Measurements from ENCODE around the gene ZSWIM1.

The ZSWIM1 gene

DNA sequence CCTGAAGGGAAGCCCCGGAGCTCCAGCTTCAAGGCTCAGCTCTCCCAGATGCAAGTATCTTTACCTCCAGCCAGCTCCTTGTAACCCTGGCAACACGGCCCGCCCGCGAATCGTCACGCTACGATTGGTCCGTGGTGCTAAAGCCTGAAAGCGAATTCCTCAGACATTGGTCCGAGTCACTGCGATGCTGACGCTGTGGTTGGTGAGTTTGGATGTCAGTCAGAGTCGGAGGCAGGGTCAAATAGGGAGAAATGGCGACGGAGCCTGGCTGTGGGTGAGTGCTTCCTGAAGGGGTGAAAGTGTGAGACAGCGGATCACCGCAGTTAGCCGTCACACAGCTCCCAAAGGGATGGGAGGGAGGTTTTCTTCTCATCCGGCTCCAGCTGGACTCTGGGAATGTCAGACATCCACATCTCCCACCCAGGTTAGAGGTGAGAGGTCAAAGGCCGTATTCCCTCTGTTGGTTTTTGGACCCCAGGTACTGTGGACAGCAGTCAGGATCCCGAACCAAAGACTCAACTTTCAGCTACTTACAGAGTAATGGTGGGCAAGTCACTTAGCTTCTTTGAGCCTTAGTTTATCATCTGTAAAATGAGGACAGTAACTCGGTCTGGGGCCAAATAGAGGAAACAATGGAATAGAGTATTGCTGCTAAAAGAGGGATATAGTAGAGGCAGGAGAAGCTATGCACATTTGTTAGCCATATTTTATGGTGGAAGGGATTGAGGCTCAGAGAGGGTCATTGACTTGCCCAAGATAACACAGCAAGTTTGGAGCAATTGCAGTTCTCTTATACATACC lies at the start of gene ZSWIM1:
Gene ZSWIM1 (plus strand): TSS at position 240 of the 801 bp plus-strand sequence. CDS start 1,366 bp downstream, outside the sequence.
- DNase-seq (ENCODE audit: low read depth in 2 of 2), result peak; percentile 94 to 98

DNA sequence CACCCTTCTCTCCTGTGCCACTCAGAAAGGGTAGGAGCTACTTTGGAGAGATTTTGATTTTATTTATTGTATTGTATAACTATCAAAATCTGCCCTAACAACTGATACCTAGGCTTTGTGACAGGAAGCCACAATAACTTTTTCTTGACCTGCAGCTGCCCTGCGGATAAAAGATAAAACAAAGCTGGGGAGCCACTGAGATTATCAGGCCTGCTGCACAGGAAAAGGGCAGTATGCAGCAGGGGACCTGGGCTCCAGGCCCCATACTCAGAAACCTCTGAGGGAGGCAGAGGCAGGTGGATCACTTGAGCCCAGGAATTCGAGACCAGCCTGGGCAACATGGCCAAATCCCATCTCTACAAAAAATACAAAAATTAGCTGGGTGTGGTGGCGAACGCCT lies 48.4 kb upstream of the ZSWIM1 start:
- no peak for DNase-seq (ENCODE audit: low read depth in 2 of 2)

DNA sequence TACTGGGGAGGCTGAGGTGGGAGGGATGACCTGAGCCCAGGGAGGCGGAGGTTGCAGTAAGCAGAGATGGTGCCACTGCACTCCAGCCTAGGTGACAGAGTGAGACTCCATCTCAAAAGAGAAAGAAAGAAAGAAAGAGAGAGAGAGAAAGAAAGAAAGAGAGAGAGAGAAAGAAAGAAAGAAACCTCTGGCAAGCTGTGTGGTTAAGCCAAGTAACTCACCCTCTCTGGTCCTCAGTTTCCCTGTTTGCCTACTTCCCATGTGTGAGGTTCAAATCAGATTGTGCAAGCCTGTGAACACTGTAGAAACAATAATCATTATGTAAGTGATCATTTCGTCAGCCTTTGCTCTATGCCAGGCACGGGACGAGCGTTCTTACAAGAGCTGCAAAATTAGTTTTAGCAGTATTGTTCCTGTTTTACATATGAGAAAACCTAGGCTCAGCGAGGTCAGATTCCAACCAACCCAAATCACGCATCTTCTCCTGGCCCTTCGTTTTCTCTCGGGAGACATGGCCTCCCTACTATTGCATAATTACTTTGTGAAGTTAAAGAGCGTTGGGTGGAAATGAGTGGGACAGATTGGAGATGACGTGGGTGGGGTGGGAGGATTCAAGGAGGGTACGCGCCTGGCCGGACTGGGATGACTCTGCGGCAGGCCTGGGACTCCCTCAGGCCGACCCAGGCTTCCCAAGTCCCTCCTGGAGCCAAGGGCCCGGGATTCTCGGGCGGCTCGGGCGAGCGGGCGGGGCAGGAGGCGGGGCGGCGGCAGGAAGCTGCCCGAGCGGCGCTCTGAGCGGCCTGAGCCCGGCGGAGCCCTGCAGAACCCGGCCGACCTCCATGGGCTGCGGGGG lies 47.8 kb upstream of the ZSWIM1 start, which contains the start of gene SNX21:
Gene SNX21 (plus strand): TSS at position 770 of the 853 bp plus-strand sequence. CDS start 121 bp downstream, outside the sequence.
- peak in 1 of 2 donors; percentile 18 for DNase-seq (ENCODE audit: low read depth in 2 of 2)

DNA sequence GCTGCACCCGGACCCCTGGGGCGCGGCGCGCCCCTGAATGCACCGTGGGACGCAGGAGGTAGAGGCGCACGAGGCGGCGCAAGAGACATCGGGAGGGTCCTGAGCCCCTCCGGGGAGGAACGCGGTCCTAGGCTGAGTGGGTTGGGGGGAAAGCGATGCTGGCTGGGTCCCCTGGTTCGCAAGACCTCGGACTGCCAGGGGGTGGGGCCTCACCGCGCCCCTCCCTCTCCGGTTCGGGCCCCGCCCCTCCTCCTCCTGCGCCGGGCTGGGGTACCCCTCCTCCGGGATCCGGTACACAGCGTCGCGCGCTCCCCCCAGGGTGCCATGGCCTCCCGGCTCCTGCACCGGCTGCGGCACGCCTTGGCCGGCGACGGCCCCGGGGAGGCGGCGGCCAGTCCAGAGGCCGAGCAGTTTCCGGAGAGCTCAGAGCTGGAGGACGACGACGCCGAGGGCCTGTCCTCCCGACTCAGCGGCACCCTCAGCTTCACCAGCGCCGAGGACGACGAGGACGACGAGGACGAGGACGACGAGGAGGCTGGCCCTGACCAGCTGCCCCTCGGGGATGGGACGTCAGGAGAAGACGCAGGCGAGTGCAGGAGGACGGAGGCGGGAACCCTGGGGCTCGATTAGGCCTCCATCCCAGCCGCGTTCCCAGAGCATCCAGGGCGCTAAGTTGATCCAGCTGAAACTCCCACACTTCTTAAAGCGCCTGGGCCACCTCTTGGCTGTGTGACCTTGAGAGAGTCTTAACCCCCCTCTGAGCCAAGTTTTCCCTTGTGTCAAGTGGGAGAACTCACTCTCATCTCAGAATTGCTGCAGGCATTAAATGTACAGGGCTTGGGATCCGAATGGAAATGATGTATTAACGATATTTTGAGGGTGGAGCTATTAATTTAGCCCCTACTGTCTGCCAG lies 46.9 kb upstream of the ZSWIM1 start:
- peak in 1 of 2 donors; percentile 20 for DNase-seq (ENCODE audit: low read depth in 2 of 2)

DNA sequence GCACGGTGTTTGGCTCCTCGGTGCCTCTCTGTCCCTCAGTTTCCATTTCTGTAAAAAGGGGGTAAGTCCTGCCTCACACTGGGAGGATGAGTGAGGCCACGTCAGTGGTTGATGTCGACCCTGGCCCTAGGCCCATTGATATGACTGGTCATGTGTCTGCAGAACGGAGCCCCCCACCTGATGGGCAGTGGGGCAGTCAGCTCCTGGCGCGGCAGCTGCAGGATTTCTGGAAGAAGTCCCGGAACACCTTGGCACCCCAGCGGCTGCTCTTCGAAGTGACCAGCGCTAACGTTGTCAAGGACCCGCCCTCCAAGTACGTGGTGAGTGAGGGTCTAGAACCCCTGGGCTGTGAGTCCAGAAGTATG lies 46.2 kb upstream of the ZSWIM1 start:
- no peak for DNase-seq (ENCODE audit: low read depth in 2 of 2)

DNA sequence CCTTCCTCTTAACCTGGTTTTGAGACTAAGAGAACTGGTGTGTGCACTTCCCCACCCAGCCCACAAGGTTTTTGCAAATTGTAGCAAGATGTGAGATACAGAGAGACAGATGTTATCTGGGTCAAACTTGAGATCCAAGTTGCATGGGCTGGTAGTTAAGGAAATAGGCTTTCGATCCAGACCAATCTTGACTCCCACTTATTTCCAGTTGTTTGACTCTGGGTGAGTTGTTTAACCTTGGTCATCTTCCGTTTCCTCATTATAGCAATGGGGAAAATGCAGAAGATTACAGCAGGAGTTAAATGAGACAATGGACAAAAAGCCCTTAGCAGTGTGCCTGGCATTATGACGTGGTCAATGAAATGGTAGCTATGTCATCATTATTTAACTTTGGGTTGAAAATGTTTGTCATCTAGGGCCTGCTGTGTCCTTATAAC lies 45.7 kb upstream of the ZSWIM1 start:
- no peak for DNase-seq (ENCODE audit: low read depth in 2 of 2)

DNA sequence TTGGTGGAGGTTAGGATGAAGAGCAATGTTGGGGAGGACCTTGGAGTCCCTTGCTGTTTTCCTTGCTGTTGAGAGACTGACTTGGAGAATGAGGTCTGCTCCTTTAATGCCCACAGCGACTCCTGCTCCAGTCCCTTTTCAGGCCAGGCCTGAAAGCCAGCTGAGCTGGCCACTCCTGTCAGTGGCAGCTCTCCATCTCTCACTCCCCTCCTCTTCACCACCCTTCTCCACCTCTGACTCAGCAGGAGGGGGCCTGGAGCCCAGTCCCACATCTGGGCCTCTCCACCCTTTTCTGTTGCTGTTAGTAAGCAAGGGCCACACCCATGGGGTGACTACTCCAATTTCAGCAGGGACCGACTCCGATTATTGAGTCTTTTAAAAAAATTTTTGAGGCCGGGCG lies 45.2 kb upstream of the ZSWIM1 start:
- no peak for DNase-seq (ENCODE audit: low read depth in 2 of 2)

DNA sequence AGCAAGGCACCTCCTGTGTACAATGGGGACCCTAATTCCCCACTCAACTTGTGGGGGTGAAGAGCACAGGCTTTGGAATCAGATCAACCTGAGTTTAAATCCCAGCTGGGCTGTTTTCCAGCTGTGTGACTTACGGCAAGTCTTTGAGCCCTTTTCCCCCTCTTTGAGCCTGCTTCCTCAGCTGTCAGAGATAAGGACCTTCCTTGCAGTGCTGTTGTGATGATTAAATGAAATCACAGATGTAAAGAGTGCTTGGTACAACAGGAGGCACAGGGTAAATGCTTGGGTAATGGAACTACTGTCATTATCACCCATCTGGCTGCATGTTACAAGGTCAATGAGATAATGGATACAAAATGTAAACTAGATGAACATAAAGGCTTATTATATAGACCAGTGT lies 44.2 kb upstream of the ZSWIM1 start:
- DNase-seq (ENCODE audit: low read depth in 2 of 2), result no peak

DNA sequence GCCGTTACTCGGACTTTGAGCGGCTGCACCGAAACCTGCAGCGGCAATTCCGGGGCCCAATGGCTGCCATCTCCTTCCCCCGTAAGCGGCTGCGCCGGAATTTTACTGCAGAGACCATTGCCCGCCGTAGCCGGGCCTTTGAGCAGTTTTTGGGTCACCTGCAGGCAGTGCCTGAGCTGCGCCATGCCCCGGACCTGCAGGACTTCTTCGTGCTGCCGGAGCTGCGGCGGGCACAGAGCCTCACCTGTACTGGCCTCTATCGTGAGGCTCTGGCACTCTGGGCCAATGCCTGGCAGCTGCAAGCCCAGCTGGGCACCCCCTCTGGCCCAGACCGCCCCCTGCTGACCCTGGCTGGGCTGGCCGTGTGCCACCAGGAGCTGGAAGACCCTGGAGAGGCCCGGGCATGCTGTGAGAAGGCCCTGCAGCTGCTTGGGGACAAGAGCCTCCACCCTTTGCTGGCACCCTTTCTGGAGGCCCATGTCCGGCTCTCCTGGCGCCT lies 40.3 kb upstream of the ZSWIM1 start:
- no peak for DNase-seq (ENCODE audit: low read depth in 2 of 2)

DNA sequence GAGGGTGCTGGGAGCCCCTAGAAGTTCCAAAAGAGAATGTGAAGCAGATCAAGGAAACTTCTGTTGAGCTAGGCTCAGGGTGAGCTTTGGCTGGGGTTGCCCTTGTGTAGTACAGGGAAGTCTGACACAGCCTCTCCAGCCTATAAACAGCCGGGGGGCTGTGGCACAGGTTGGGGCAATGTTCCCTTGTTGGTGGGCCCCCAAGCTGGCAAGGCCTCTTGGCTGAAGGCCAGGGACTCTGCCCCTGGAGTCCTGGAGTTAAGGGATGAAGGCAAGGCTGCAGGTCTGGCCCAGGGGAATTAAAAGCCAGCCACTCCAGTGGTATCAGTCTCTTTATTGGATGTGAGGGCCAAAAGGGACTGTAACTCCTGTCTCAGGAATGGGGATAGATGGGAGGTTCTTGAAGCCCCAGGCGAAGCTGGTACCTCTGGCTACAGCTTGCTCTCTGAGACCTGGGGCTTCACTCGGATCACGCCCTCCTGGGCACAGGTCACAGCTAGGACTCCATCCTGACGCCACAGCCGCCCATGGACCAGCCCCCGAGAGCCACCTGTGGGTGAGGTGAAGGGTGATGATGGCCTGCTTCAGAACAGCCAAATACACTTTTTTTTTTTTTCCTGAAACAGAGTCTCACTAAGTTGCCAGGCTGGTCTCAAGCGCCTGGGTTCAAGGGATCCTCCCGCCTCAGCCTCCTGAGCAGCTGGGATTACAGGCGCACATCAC lies 39.5 kb upstream of the ZSWIM1 start:
- DNase-seq (ENCODE audit: low read depth in 2 of 2), result no peak

DNA sequence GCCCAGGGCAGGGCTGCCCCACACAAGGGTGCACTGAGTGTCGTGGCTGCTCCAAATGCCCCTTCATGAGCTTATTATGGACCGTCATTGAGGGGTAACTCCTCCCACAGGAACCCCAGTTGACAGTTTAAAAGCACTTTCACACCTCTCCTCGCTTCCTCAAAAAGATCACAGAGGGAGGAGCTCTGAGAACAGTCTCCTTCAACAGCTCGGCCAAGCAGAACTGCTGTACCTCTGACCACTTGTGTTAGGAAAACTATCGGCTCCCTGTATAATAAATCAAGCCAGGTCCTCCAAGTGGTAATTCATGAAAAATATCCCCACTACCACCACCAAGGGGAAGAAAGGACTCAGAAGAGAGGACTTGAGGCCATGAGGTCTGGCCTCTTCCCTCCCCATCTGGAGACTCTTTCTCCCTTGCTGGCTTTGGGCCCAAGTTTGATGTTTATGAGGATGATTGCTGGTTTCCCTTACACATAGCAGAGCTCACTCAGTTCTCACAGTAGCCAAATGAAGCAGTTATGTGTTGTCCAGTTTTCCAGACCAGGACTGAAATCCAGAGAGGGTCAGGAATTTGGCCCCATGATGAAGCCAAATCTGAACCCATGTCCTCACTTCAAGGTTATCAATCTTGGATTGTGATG lies 38.7 kb upstream of the ZSWIM1 start:
- DNase-seq (ENCODE audit: low read depth in 2 of 2), result no peak

DNA sequence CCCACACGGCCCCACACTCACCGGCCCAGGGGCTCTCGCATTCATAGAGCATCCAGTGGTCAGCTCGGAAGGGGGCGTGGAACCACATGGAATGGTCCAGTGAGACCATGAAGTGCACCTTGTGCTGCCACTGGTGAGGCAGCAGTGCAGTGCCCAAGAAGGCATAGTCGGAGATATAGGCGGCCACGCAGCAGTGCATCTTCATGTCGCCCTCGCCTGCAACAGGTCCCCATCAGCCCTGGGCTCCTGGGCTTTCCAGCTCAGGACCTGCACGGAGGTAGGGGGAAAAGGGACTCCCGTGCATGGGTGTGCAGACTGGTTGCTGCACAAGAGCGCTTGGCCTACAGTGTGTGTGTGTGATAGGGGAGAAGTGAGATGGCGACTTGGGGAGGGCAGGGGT lies 37.5 kb upstream of the ZSWIM1 start:
- DNase-seq (ENCODE audit: low read depth in 2 of 2), result no peak

DNA sequence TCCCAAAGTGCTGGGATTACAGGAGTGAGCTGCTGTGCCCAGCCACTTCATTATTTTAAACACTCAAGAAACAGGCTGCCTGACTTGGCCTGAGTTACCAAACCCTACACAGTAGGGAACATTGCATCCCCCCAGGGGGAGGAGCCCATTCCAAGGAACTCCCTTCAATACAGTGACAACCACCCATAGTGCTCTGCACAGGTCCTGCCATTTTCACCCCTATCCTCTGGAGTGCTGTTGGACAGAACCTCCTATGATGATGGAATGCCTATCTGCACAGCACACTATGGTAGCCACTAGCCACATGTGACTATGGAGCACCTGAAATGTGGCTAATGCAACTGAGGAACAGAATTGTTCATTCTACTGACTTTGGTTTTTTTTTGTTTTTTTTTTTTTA lies 35.6 kb upstream of the ZSWIM1 start:
- DNase-seq (ENCODE audit: low read depth in 2 of 2), result no peak

DNA sequence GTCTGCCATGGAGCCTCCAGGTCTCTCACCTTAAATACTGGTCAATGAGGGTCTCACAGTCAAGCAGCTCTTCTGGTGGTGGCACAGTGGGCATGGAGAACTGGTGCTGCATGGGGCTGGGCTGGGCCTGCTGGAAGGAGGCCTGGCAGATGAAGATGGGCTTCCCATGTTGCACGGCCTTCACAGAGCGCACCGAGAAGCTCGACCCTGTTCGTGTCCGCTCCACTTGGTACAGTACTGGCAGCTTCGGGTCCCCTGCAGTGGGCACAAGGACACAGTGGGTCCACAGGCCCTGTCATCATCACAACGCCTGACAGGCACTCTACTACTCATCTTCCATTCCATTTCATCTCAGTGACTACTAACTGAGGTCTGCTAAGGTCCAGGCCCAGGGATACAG lies 32.6 kb upstream of the ZSWIM1 start:
- no peak for DNase-seq (ENCODE audit: low read depth in 2 of 2)

DNA sequence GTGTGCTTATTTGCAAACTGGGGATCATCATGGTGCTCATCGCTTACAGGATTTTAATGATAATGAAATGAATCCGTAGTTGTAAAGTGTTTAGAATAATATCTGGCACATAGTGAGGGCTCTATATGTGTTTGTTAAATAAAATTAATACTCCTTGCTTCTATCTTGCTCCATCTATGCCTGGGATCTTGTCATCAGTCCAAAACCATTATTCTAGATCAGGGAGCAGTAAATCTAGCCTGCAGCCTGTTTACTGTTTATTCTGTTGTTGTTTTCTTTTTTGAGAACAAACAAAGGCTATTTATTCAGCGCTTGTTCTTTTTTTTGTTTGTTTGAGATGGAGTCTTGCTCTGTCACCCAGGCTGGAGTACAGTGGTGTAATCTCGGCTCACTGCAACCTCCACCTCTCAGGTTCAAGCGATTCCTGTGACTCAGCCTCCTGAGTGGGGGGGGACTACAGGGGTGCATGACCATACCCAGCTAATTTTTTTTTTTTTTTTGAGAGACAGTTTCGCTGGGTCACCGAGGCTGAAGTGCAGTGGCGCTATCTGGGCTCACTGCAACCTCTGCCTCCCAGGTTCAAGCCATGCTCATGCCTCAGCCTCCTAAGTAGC lies 32.0 kb upstream of the ZSWIM1 start:
- no peak for DNase-seq (ENCODE audit: low read depth in 2 of 2)

DNA sequence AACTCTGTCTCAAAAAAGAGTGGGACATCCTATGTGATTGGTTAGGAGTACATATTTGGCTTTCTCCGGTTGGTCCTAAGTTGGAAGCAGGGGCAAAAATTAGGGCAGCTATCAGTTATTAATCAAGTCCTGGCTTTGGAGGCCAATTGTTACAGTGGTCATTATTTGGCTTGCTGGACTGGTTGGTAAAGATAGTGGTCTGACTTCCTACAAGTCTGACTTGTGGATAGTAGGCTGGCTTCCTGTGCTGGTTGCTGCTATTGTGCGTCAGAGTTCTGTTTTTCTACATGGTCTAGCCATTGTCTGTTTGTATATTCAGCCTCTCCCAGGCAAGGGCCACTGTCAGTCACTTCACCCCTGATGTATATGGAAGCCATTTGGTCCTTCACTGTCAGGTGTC lies 30.8 kb upstream of the ZSWIM1 start:
- no peak for DNase-seq (ENCODE audit: low read depth in 2 of 2)

DNA sequence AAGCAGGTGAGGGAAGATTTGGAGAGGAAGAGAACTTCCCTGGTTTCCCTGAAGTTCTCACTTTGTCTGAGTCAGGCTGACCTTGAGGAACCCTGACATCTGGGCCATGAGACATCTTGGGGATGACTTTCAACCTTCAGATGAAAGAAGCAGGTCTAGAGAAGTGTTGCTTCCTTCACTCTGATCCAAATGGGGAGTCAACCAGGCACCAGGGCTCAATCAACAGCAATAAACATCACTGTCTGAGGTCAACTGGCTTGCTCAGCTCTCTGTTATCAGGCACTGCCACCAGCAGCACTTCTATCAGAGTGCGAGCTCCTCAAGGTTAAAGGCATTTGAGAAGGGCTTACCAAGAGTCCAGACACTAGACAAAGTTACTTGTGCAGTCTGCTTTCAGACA lies 30.1 kb upstream of the ZSWIM1 start:
- no peak for DNase-seq (ENCODE audit: low read depth in 2 of 2)

DNA sequence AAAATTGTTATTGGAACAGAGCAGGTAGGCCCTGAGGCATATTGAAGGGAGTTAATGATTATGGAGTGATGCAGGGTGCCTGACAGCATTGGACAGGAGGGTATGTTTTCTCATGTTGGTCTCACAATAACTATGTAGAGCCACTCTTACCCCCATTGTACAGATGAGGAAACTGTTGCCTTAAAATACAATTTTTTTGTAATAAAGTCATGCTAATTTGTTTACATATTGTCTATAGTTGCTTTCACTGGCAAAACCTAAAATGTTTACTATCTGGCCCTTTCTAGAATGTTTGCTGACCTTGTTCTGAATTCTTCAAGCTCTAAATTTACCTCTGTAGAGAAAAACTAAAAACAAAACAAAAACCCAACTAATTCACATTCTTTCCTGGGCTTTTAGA lies 29.5 kb upstream of the ZSWIM1 start:
- DNase-seq (ENCODE audit: low read depth in 2 of 2), result no peak

DNA sequence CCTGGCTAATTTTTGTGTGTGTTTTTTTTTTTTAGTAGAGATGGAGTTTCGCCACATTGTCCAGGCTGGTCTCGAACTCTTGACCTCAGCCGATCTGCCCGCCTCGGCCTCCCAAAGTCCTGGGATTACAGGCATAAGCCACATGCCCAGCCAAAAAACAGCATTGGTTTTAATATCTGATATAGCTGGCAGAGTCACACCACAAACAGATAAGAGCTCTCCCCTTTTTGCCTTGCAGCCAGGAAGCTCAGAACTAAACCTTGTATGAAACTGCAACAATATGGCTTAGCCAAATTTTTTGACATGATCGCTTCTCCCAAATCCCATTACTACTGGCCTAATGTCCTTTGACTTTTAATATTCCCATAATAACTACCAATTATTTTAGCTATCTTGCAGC lies 28.7 kb upstream of the ZSWIM1 start:
- no peak for DNase-seq (ENCODE audit: low read depth in 2 of 2)

DNA sequence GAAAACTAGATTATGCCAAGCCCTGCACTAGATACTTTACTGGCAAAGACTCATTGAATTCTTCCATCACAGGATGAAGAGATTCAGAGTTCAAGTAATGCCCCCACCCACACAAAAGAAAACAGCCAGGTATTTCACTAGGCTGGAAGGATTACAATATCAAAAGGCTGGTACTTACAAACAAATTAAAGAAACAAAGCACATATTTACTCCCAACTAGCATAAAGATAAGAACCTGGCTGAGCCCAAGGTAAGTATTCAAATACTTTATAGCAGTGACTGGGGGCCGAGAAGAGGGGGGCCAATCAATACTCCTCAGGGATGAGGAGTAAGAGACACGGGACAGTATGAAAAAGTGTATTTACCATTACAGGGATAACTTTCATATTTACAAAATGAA lies 27.5 kb upstream of the ZSWIM1 start:
- no peak for DNase-seq (ENCODE audit: low read depth in 2 of 2)

Measured in stimulated activated CD8-positive, alpha-beta memory T cell treated with anti-CD3 and anti-CD28 coated beads, Interleukin-7, amount 100 ng/mL, for 4 hours (primary cell).